HG03558 (cell line): Measurements from ENCODE around the gene PEX6.
"Not testable (repeated sequence)": the region's sequence is repeated elsewhere in the genome, so short reads cannot be mapped to it uniquely, and the experiment has no call there.

ENCODE experiments used
- ATAC-seq: cut with Tn5 transposase; IDR thresholded peaks from one replicate; pipeline ENCODE4 v1.9.1; 2021; ENCODE audit warnings: moderate number of reproducible peaks; ENCODE audit not compliant: unreplicated experiment; ENCODE audit errors: extremely low read depth

The PEX6 gene

GRCh38 chr6:43005844-43006243 is 26.9 kb upstream of the PEX6 start:
- no peak for ATAC-seq

GRCh38 chr6:43001843-43002242 is 22.9 kb upstream of the PEX6 start:
- ATAC-seq = no peak

- ATAC-seq = not testable (repeated sequence)
Observed at GRCh38 chr6:42998205-42998604, 19.2 kb upstream of the PEX6 start.

- no peak for ATAC-seq
Observed at GRCh38 chr6:42996513-42996912, 17.5 kb upstream of the PEX6 start.

DNA sequence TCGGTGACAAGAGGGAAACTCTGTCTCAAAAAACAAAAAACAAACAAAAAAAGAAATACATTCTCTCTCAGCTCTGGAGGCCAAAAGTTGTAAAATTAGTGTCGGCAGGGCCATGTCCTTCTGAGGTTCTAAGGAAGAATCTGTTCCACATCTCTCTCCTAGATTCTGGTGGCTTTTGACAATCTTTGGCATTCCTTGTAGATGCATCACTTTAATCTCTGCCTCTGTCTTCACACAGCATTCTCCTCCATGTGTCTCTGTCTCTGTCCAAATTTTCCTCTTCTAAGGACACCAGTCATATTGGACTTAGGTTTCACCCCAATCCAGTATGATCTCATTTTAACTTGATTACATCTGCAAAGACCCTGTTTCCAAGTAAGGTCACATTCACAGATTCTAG is 14.5 kb upstream of the PEX6 start:
- ATAC-seq = no peak

DNA sequence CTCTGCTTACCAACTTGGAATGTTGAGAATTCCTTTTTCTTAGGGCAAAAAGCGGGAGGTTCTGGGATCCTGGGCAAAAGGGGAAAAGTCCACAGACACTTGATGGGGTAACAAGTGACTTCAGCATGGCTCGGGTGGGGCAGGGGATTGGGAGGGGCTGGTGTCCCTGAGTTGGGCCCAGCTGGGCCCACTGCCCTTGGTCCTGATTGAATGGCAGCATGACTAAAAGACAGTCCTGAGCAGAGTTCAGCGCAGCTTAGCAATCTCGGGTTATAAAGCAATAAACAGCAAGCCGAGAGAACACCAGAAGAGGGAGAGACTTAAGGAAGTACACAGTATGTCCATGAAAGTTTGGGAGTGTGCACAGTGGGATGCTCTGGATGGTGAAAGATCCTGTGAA is 10.9 kb upstream of the PEX6 start:
- ATAC-seq = no peak

- ATAC-seq = no peak
Observed at GRCh38 chr6:42988486-42989020, 9.6 kb upstream of the PEX6 start.

GRCh38 chr6:42987533-42988451 is 8.8 kb upstream of the PEX6 start:
- ATAC-seq = no peak

GRCh38 chr6:42984924-42985475 is 6.0 kb upstream of the PEX6 start:
- ATAC-seq = no peak

GRCh38 chr6:42984001-42984923 is 5.3 kb upstream of the PEX6 start, which contains the start of gene PPP2R5D:
Gene PPP2R5D (plus strand): TSS chr6:42984570. CDS start chr6:42984678, 108 bp downstream.
- peak; percentile 85 for ATAC-seq

GRCh38 chr6:42981836-42982235 is 2.9 kb upstream of the PEX6 start:
- no peak for ATAC-seq

DNA sequence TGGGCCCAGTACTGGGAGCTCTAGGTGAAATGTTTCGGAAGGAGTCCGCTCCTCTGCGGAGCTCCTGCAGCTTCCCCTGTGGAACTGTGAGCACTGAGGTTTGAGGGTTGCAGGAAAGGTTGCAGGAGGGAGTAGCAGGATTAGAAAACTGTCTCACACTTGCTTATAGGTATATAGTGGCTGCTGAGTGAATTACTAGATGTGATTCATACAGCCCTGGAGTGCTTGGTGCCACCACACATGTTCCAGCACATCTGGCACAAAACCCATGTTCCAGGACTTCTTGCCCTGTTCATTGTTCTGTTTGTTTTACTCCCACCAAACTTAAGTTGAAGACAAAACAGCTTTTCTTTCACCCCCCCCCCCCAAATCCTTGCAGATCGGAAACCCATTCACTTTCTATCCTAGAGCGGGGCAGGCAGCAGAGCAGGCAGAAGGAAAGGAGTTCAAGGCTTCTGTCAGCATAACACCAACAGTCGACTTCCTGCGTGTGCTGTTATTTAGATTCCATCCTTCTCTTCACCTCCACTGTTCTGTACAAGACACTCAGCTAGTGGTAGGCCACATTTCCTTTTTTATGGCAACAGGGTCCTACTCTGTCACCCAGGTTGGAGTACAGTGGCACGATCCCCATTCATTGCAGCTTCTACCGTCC is 669 bp upstream of the PEX6 start:
- no peak for ATAC-seq

DNA sequence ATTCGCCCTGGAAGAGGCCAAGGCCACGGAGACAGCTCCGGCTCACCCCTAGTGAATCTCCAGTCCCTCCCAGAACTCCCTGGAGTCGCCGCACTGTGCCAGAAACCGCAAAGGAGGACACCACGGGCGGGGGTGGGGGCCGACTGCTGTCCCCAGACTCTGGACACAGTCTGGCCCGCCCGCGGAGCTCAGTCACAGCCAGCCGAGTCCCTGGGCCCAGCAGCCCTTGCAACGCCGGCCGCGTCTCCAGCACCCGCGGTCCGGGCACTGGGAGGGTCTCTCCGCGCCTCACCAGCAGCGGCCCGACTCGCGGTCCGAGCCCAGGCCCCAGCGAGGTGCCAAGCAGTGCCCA is 518 bp downstream of the PEX6 start:
- no peak for ATAC-seq

DNA sequence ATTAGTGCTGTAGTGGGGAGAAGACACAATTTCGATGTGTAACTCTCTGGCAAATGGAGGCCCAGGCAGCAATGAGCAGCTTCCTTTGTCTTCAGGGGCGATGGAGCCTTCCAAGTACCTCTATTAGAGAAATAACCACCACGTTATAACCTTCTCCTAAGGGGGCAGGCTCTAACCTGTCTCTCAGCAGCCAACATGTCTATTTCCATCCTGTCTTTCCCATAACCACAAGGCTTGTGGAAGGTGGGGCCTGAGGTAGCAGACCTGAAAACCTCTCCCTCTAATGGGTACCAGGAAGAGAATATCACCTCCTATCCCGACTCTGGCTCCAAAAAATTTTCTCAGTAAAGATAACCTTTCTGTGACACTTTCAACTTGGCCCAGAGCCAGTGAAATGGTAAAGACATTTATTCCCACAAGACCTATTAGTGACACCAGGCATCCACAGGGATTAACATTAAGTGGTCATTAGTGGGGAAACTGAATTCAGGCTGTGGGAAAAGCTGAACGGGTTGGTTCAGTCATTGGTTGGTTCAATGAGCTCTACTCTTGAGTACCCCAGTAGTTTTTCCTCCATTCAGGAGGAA is 4.0 kb downstream of the PEX6 start:
- no peak for ATAC-seq

- no peak for ATAC-seq
Observed at GRCh38 chr6:42973926-42974325, 5.1 kb downstream of the PEX6 start.

GRCh38 chr6:42971746-42972327 is 7.1 kb downstream of the PEX6 start:
- ATAC-seq = no peak

DNA sequence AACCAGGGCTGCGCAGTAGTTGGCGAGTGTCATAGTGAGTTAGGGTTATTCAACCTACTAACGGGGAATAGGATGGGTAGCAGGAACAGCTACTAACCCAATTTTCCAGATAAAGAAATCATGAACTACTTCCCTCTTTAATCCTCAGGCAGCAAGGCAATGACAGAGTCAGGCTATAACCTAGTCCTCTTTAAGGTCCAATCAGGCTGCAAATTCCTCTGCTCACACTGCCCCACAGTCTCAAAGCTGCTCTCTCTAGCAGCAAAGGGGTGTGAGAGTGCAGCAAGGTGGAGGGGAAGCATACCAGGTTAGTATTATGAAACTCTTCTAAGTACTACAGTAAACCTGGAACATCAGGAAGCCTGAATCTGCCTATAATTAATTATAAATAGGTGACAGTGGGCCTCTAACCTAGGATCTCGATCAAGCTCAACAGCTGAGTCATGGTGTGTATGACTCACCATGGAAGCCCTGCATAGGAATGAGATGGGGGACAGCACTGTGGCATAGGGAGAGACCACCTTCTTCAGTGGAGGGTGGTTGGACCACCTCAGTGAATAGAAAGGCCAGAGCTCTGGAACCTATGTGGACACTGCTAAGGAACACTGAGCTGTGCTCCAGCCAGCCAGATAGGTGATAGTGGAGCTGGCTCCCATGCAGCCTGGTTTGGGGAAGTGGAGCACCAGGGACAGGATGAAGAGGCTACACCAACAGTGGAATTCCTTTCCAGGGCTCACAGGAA is 7.9 kb downstream of the PEX6 start:
- ATAC-seq = no peak

DNA sequence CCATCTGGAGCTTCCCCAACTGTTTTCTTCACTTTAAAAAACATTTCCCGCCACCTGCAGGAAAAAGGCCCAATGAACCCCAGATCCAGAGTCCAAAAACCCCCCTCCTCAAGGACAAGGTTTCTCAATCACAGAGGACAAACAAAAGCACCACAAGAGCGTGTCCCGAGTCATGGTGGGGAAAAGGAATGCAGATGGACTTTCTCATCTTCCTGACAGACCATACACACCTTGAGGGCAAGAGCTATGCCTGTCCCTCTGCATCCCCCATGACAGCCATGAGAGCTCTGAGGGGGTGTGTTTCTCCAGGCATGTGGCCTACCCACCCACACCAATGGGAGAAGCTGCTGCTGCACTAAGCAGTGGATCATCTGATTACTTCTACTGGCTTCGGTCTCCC is 9.0 kb downstream of the PEX6 start:
- no peak for ATAC-seq

DNA sequence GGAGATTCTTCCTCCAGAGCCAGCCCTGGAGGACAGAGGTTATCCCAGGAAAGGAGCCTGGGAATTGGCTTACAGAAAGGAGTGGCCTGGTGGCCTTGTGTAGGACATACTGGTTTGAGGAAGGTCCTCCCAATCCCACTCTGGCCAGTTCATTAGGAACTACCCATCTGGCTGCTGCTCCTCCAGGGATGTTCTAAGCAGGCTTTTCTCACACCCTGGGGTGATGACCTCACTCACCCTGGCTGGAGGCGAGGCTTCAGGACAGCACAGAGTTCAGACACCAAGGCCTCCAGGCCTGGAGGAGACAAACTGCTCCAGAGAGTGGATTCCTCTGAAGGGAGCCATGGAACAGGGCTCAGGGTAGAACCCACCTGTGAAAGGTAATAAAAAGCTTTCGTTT is 9.6 kb downstream of the PEX6 start:
- ATAC-seq = no peak
